Neuronal stem cell (in vitro differentiated cells): Measurements from ENCODE around the gene HSPE1.

ENCODE experiments used
- DNase-seq: peaks from one replicate; pipeline ENCODE4 v3.0.0-alpha.2; 2013; ENCODE audit warnings: low spot score
- H2AFZ ChIP-seq: one replicate; pipeline ENCODE4 v1.6.1; 2013; ENCODE audit warnings: mild to moderate bottlenecking, low read length, inconsistent platforms
- H2AK5ac ChIP-seq: 2 replicates; pipeline ENCODE4 v1.6.1; 2013; ENCODE audit warnings: low read depth, mild to moderate bottlenecking, inconsistent platforms, low read length, moderate library complexity, mixed read lengths
- H2BK120ac ChIP-seq: 2 replicates; pipeline ENCODE4 v1.6.1; 2013; ENCODE audit warnings: low read depth, mild to moderate bottlenecking, inconsistent platforms, low read length, moderate library complexity, mixed read lengths
- H2BK12ac ChIP-seq: one replicate; pipeline ENCODE4 v1.6.1; 2013; ENCODE audit warnings: low read length, inconsistent platforms
- H2BK15ac ChIP-seq: 2 replicates; pipeline ENCODE4 v1.6.1; 2013; ENCODE audit warnings: mild to moderate bottlenecking, low read length, inconsistent platforms, mixed read lengths
- H2BK5ac ChIP-seq: one replicate; pipeline ENCODE4 v1.6.1; 2013; ENCODE audit warnings: inconsistent platforms, mild to moderate bottlenecking, low read length, moderate library complexity
- H3K14ac ChIP-seq: one replicate; pipeline ENCODE4 v1.6.1; 2013; ENCODE audit warnings: low read length, inconsistent platforms
- H3K18ac ChIP-seq: 2 replicates; pipeline ENCODE4 v1.6.1; 2013; ENCODE audit warnings: low read length, inconsistent platforms
- H3K23ac ChIP-seq: 2 replicates; pipeline ENCODE4 v1.6.1; 2013; ENCODE audit warnings: low read depth, mild to moderate bottlenecking, mixed read lengths, low read length, inconsistent platforms; ENCODE audit not compliant: poor library complexity
- H3K27ac ChIP-seq: replicated peaks from 3 replicates; pipeline ENCODE4 v1.5.1; 2013; ENCODE audit warnings: low read length, inconsistent platforms
- H3K27me3 ChIP-seq, 3 experiments: 2 replicates each; pipeline ENCODE4 v1.6.1; 2013; ENCODE audit warnings: low read length in 3 of 3, mild to moderate bottlenecking in 2 of 3, inconsistent platforms in 1 of 3, low read depth in 1 of 3, mixed read lengths in 1 of 3, moderate library complexity in 1 of 3; ENCODE audit not compliant: control insufficient read depth in 3 of 3, insufficient read depth in 3 of 3
- H3K36me3 ChIP-seq, 2 donors: replicated peaks in 1 of 2; 2 replicates each; pipeline ENCODE4 v1.6.1; 2013; ENCODE audit warnings: low read length in 2 of 2; ENCODE audit not compliant: control insufficient read depth in 2 of 2, insufficient read depth in 2 of 2
- H3K4ac ChIP-seq: 2 replicates; pipeline ENCODE4 v1.6.1; 2013; ENCODE audit warnings: inconsistent platforms, mild to moderate bottlenecking, low read length, moderate library complexity
- H3K4me1 ChIP-seq, 2 donors: 1 replicate in 1 of 2; 2 replicates in 1 of 2; pipeline ENCODE4 v1.6.1; 2013; ENCODE audit warnings: low read length in 2 of 2, low read depth in 1 of 2; ENCODE audit not compliant: control insufficient read depth in 2 of 2, insufficient read depth in 1 of 2
- H3K4me2 ChIP-seq: one replicate; pipeline ENCODE4 v1.6.1; 2013; ENCODE audit warnings: mild to moderate bottlenecking, low read length, inconsistent platforms; ENCODE audit not compliant: insufficient read depth, poor library complexity, severe bottlenecking
- H3K4me3 ChIP-seq, 2 donors: 2 replicates each; pipeline ENCODE4 v1.5.1; 2013; ENCODE audit warnings: low read length in 2 of 2, mild to moderate bottlenecking in 2 of 2, inconsistent platforms in 1 of 2, moderate library complexity in 1 of 2
- H3K79me1 ChIP-seq: one replicate; pipeline ENCODE4 v1.6.1; 2013; ENCODE audit warnings: low read depth, mild to moderate bottlenecking, inconsistent platforms, low read length, moderate library complexity
- H3K9ac ChIP-seq: one replicate; pipeline ENCODE4 v1.6.1; 2013; ENCODE audit warnings: mild to moderate bottlenecking, low read depth, low read length, inconsistent platforms; ENCODE audit not compliant: poor library complexity
- H3K9me3 ChIP-seq, 2 donors: replicated peaks in 1 of 2; 2 replicates each; pipeline versions ENCODE3 to v1.6.1; 2013; ENCODE audit warnings: low read length in 2 of 2, mild to moderate bottlenecking in 2 of 2, inconsistent platforms in 1 of 2, low read depth in 1 of 2, mixed read lengths in 1 of 2, moderate library complexity in 1 of 2; ENCODE audit not compliant: control insufficient read depth in 2 of 2, insufficient read depth in 1 of 2
- H4K8ac ChIP-seq: one replicate; pipeline ENCODE4 v1.6.1; 2013; ENCODE audit warnings: low read depth, mild to moderate bottlenecking, inconsistent platforms, low read length, moderate library complexity
- H4K91ac ChIP-seq: one replicate; pipeline ENCODE4 v1.6.1; 2013; ENCODE audit warnings: low read length, low read depth, mild to moderate bottlenecking, inconsistent platforms; ENCODE audit not compliant: poor library complexity
- WGBS, 2 donors: extraction: QIAGEN DNeasy Blood & Tissue Kit; methylation state at CpG; one replicate each; pipeline ENCODE4 v1.1.7; 2013; ENCODE audit warnings: missing lambda C conversion rate in 2 of 2, mixed read lengths in 1 of 2; ENCODE audit not compliant: insufficient read length in 2 of 2, insufficient replicate concordance in 1 of 2; ENCODE audit errors: extremely low coverage in 2 of 2; 5-methylcytosine and 5-hydroxymethylcytosine counted together

Gene HSPE1

GRCh38 chr2:197513915-197514314, 13.7 kb downstream of the HSPE1 start:
- Histone ChIP-seq H4K8ac (no peak overlapping the region), H3K4me3 (no peak overlapping the region), H3K23ac (no peak overlapping the region), H3K27me3 (no peaks in the 10 kb centered on the region), H3K79me1 (peaks cover 2% of the 10 kb centered on the region), H2BK12ac (no peak overlapping the region), H4K91ac (no peak overlapping the region), H3K18ac (no peak overlapping the region), H3K4ac (no peak overlapping the region), H2AK5ac (no peak overlapping the region), H3K4me2 (no peak overlapping the region), H3K14ac (no peak overlapping the region), H2BK15ac (no peak overlapping the region), H3K36me3 (peaks cover 0 to 10% of the 10 kb centered on the region in 2 donors), H3K4me1 (peaks cover 0 to 9% of the 10 kb centered on the region in 2 donors), H3K9me3 (no peaks in the 10 kb centered on the region), H3K27ac (no peak overlapping the region), H2BK120ac (no peak overlapping the region), H2BK5ac (no peak overlapping the region), H3K9ac (no peak overlapping the region), H2AFZ (no peak overlapping the region)
- no CpG with 5 or more reads among the region's 5 CpGs for WGBS, 2 donors
- no peak for DNase-seq

- Histone ChIP-seq H3K4ac (no peak overlapping the region), H3K36me3 (peaks cover 0 to 12% of the 10 kb centered on the region in 2 donors), H3K4me2 (no peak overlapping the region), H3K27me3 (no peaks in the 10 kb centered on the region), H3K79me1 (peaks cover 2% of the 10 kb centered on the region), H2AK5ac (no peak overlapping the region), H2BK120ac (no peak overlapping the region), H2BK12ac (no peak overlapping the region), H3K18ac (no peak overlapping the region), H3K14ac (no peak overlapping the region), H2AFZ (peak overlapping the region; percentile 88), H2BK5ac (no peak overlapping the region), H4K91ac (no peak overlapping the region), H3K4me3 (peak overlapping the region in 1 of 2 donors; percentile 94), H3K27ac (no peak overlapping the region), H3K9me3 (no peaks in the 10 kb centered on the region), H2BK15ac (no peak overlapping the region), H4K8ac (no peak overlapping the region), H3K9ac (no peak overlapping the region), H3K4me1 (peaks cover 0 to 9% of the 10 kb centered on the region in 2 donors), H3K23ac (no peak overlapping the region)
- DNase-seq = no peak
- no CpG with 5 or more reads among the region's 3 CpGs for WGBS, 2 donors
Observed at GRCh38 chr2:197514754-197515153, 14.6 kb downstream of the HSPE1 start.

DNA sequence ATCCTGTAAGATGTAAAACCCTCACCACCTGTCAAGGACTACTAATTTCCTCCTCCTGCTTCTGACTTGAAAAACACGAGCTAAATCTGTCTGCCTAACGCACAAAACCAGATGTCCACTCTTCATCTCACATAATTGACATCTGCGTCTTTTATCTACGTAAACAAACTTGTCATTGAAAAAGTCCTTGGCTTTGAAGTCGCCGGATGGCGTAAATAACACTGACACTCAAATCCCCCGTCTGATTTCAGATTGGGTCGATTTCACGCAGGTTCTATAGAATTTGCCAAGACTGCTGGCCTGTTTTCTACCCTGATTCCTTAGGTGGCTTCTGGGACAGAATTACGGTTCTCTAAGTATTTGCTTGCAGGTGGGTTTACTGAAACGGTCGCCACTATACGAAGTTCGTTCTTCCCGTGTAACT, 15.1 kb downstream of the HSPE1 start:
- Histone ChIP-seq H3K27me3 (no peaks in the 10 kb centered on the region), H3K9ac (no peak overlapping the region), H2AK5ac (no peak overlapping the region), H3K36me3 (peaks cover 0 to 13% of the 10 kb centered on the region in 2 donors), H2BK15ac (no peak overlapping the region), H3K4me1 (peaks cover 0 to 9% of the 10 kb centered on the region in 2 donors), H3K23ac (peak overlapping the region; percentile 97), H2BK120ac (no peak overlapping the region), H3K4me3 (peak overlapping the region; percentile 78 to 94), H3K18ac (no peak overlapping the region), H3K9me3 (no peaks in the 10 kb centered on the region), H2BK5ac (no peak overlapping the region), H3K79me1 (peaks cover under 1% of the 10 kb centered on the region), H4K91ac (no peak overlapping the region), H4K8ac (no peak overlapping the region), H3K4ac (no peak overlapping the region), H2BK12ac (no peak overlapping the region), H3K4me2 (peak overlapping the region; percentile 29), H3K14ac (no peak overlapping the region), H2AFZ (peak overlapping the region; percentile 88), H3K27ac (peak overlapping the region; percentile 68)
- DNase-seq = peak; percentile 6
- no CpG with 5 or more reads among the region's 16 CpGs for WGBS, 2 donors

- peak; percentile 95 for DNase-seq
- Histone ChIP-seq H2BK15ac (peak within 1 kb of the TSS; percentile 7), H3K27me3 (no peaks in the 10 kb centered on the region), H3K9me3 (no peaks in the 10 kb centered on the region), H3K18ac (peak within 1 kb of the TSS; percentile 98), H2BK120ac (peak within 1 kb of the TSS; percentile 29), H3K4me3 (peak within 1 kb of the TSS; percentile 91 to 94), H3K23ac (peak within 1 kb of the TSS; percentile 97), H2AFZ (peak within 1 kb of the TSS; percentile 88), H3K79me1 (no peaks in the 10 kb centered on the region), H3K27ac (peak within 1 kb of the TSS; percentile 71), H2AK5ac (peak within 1 kb of the TSS; percentile 16), H3K36me3 (peaks cover 0 to 18% of the 10 kb centered on the region in 2 donors), H3K4ac (peak within 1 kb of the TSS; percentile 39), H2BK5ac (peak within 1 kb of the TSS; percentile 45), H3K4me2 (peak within 1 kb of the TSS; percentile 58), H3K9ac (peak within 1 kb of the TSS; percentile 100), H4K91ac (no peak within 1 kb of the TSS), H3K4me1 (peaks cover 0 to 9% of the 10 kb centered on the region in 2 donors), H3K14ac (peak within 1 kb of the TSS; percentile 65), H2BK12ac (no peak within 1 kb of the TSS), H4K8ac (no peak within 1 kb of the TSS)
- no CpG with 5 or more reads among the region's 66 CpGs for WGBS, 2 donors
Observed at GRCh38 chr2:197515739-197516392, 15.7 kb downstream of the HSPE1 start, which contains the start of gene MOB4. TSS of gene MOB4 (plus strand) at chr2:197516066. CDS start at chr2:197516087, 21 bp downstream.
